Endothelial cell of umbilical vein (primary cell): ENCODE measurements around the gene LAMA5. TPM values are rescaled to one million over a fixed set of nuclear protein-coding genes. Genes with fewer than 3 reads are reported as not detected.

Source experiments
- BruUV-seq: library from RNA; stranded (reverse); fragments of 400-500 nt; replicated peaks from 2 replicates; lab custom pipeline; 2021; lab: Mats Ljungman, UMichigan
- CTCF ChIA-PET: fragments of 300-600, 350-600 bp; sonication (Branson Sonifier 250); formaldehyde crosslinking; loops from one replicate; lab custom pipeline; 2021; ENCODE audit warnings: antibody characterized with exemption, inconsistent platforms; lab: Charles Lee
- POLR2A ChIA-PET: fragments of 300-600, 350-600 bp; sonication (Branson Sonifier 250); formaldehyde crosslinking; loops from one replicate; lab custom pipeline; 2021; ENCODE audit warnings: antibody characterized with exemption, inconsistent platforms; lab: Charles Lee
- DNase-seq: peaks from one replicate; pipeline ENCODE4 v3.0.0-alpha.2; 2011; ENCODE audit warnings: low read depth, low spot score
- FAIRE-seq: peaks from 2 replicates; lab custom pipeline; 2011; peaks lifted over from hg19 to GRCh38; lab: Jason Lieb, UNC
- H2AFZ ChIP-seq: 2 replicates; pipeline ENCODE4 v1.6.0; 2012; ENCODE audit warnings: low read depth, low read length, control low read depth, inconsistent platforms
- H3K27ac ChIP-seq: 2 replicates; pipeline ENCODE4 v1.5.1; 2011; ENCODE audit warnings: low read depth, mild to moderate bottlenecking, control low read depth, low read length, moderate library complexity; ENCODE audit not compliant: insufficient read depth
- H3K27me3 ChIP-seq, 2 experiments: 2 replicates each; pipeline versions ENCODE4 v1.6.0 to v1.6.1; 2011; ENCODE audit warnings: low read length in 2 of 2, mixed read lengths in 1 of 2; ENCODE audit not compliant: control insufficient read depth in 2 of 2, insufficient read depth in 2 of 2
- H3K36me3 ChIP-seq, 2 experiments: 2 replicates in 1 of 2; 3 replicates in 1 of 2; pipeline ENCODE4 v1.5.1; 2011; ENCODE audit warnings: low read length in 2 of 2, mild to moderate bottlenecking in 1 of 2, moderate library complexity in 1 of 2; ENCODE audit not compliant: control insufficient read depth in 2 of 2, insufficient read depth in 2 of 2; ENCODE audit errors: extremely low read depth in 1 of 2
- H3K4me1 ChIP-seq: 3 replicates; pipeline ENCODE4 v1.5.1; 2011; ENCODE audit warnings: mild to moderate bottlenecking, low read length; ENCODE audit not compliant: control insufficient read depth, insufficient read depth; ENCODE audit errors: extremely low read depth
- H3K4me2 ChIP-seq: 2 replicates; pipeline ENCODE4 v1.6.1; 2011; ENCODE audit warnings: low read length, control low read depth, mixed read lengths; ENCODE audit not compliant: insufficient read depth
- H3K4me3 ChIP-seq, 3 experiments: fragments of 200-600 bp in 1 of 3; sonication (generic), shearing (Covaris generic) in 1 of 3; replicated peaks in 1 of 3; 2 replicates each; pipeline ENCODE4 v1.5.1; 2011 to 2016; ENCODE audit warnings: control low read depth in 3 of 3, low read length in 3 of 3, mild to moderate bottlenecking in 2 of 3, inconsistent platforms in 1 of 3, low read depth in 1 of 3, moderate library complexity in 1 of 3; ENCODE audit not compliant: insufficient read depth in 1 of 3
- H3K79me2 ChIP-seq: 2 replicates; pipeline ENCODE4 v1.6.0; 2012; ENCODE audit warnings: low read length, inconsistent platforms; ENCODE audit not compliant: control insufficient read depth, insufficient read depth
- H3K9ac ChIP-seq: replicated peaks from 2 replicates; pipeline ENCODE3; 2011; ENCODE audit warnings: low read length, control low read depth; ENCODE audit not compliant: insufficient read depth; ENCODE audit errors: extremely low read depth
- H3K9me1 ChIP-seq: replicated peaks from 3 replicates; pipeline ENCODE4 v1.6.0; 2011; ENCODE audit warnings: mild to moderate bottlenecking, low read length; ENCODE audit not compliant: control insufficient read depth, insufficient read depth; ENCODE audit errors: extremely low read depth
- H3K9me3 ChIP-seq: replicated peaks from 2 replicates; pipeline ENCODE4 v1.5.1; 2012; ENCODE audit warnings: low read length, inconsistent platforms; ENCODE audit not compliant: control insufficient read depth, insufficient read depth
- H4K20me1 ChIP-seq: replicated peaks from 2 replicates; pipeline ENCODE3; 2011; ENCODE audit warnings: mild to moderate bottlenecking, low read length; ENCODE audit not compliant: control insufficient read depth, insufficient read depth; ENCODE audit errors: extremely low read depth
- CTCF ChIP-seq, 2 donors: IDR thresholded peaks; 1 replicate in 1 of 2; 2 replicates in 1 of 2; pipeline ENCODE4 v1.5.1; 2011; ENCODE audit warnings: low read length in 2 of 2, mild to moderate bottlenecking in 2 of 2, moderate library complexity in 2 of 2, control low read depth in 1 of 2, inconsistent platforms in 1 of 2, low read depth in 1 of 2; ENCODE audit not compliant: insufficient read depth in 1 of 2; ENCODE audit errors: extremely low read depth in 1 of 2
- EZH2 ChIP-seq: IDR thresholded peaks from 2 replicates; pipeline ENCODE4 v1.6.1; 2012; ENCODE audit warnings: borderline replicate concordance, low read depth, mild to moderate bottlenecking, moderate library complexity, low read length, inconsistent platforms; ENCODE audit not compliant: severe bottlenecking
- FOS ChIP-seq: IDR thresholded peaks from 2 replicates; pipeline ENCODE4 v1.6.1; 2011; ENCODE audit warnings: mild to moderate bottlenecking, low read length, moderate library complexity, borderline replicate concordance; ENCODE audit not compliant: insufficient read depth
- GATA2 ChIP-seq: IDR thresholded peaks from 2 replicates; pipeline ENCODE4 v1.7.0; 2011; ENCODE audit warnings: low read depth, mild to moderate bottlenecking, moderate library complexity, mixed read lengths, low read length; ENCODE audit not compliant: insufficient read length, insufficient read depth
- JUN ChIP-seq: IDR thresholded peaks from 2 replicates; pipeline ENCODE4 v1.6.1; 2011; ENCODE audit warnings: borderline replicate concordance, low read depth; ENCODE audit not compliant: insufficient read length, insufficient read depth
- MYC ChIP-seq: IDR thresholded peaks from one replicate; pipeline ENCODE4 v1.6.1; 2011; ENCODE audit warnings: mild to moderate bottlenecking, low read depth, low read length
- POLR2A ChIP-seq: IDR thresholded peaks from 2 replicates; pipeline ENCODE4 v1.6.1; 2012; ENCODE audit warnings: low read depth, mild to moderate bottlenecking, control low read depth, low read length
- POLR2AphosphoS5 ChIP-seq: IDR thresholded peaks from 2 replicates; pipeline ENCODE4 v1.6.1; 2012; ENCODE audit warnings: low read depth, mild to moderate bottlenecking, control low read depth, low read length, moderate library complexity; ENCODE audit not compliant: insufficient read depth
- dilution Hi-C: fragments of 300-500 bp; cut with MboI; formaldehyde crosslinking; loops from one replicate; pipeline ENCODE4 v1.15.0; 2019; ENCODE audit warnings: low sequenced_read_pairs; ENCODE audit not compliant: extremely low pct_ligation_motif_present
- intact Hi-C: fragments of 100-400 bp; cut with micrococcal nuclease; formaldehyde crosslinking; loops from one replicate; pipeline ENCODE4 v1.10.0; 2022
- polyA plus RNA-seq, 4 experiments: library from polyadenylated mRNA; depleted of rRNA in 3 of 4; stranded (reverse) in 3 of 4; unstranded in 1 of 4; fragments of >200 nt; gene quantifications; 2 replicates each; pipeline versions ENCODE4 v1.2.1 to v1.2.3, GENCODE V29; 2011 to 2012; ENCODE audit warnings: missing spikeins in 1 of 4
- total RNA-seq: library from RNA; stranded (reverse); gene quantifications from 2 replicates; pipeline ENCODE4 v1.2.3, GENCODE V29; 2021
- TF ChIP-seq, protein P1 (sequence below): IDR thresholded peaks from 2 replicates; pipeline ENCODE4 v1.6.1; 2011; ENCODE audit not compliant: insufficient read depth, insufficient read length

The LAMA5 gene
- total and polyA plus RNA-seq, 2 donors (not counting 3 experiments of a cell fraction or from before 2014, with no cell fraction given): 24.0 to 145 TPM

DNA sequence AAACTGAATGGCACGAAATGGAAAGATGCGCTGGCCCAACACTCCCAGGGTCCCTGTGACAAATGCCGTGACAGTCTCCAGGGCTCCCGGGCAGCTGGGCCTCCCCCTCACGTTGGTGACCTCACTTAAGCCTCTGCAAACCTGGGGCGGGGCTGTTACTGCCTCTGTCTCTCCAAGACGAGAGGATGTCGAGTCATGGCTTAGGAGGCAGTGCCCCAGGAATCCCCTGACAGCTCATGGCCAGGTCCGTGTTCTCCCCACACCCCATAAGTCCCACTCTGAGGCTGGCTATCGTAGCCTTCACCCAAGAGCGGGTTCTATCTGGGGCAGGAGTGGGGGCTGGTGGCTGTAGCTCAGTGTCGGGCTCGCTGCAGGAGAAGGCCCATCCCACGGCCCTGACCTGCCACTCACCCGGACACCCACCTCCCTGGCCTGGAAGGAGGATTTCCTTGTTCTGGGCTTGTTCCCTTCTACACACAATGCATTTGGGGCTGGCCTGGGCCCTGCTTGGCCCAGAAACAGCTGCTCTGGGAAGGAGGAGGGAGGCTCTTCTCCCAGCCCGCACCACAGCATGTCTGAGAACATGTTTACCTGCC is 14.2 kb upstream of the LAMA5 start:
- no peaks in the 10 kb centered on the region for H4K20me1 ChIP-seq
- ChIA-PET POLR2A (no interaction called here), CTCF (interaction anchor here (1.1 to 9.9 kb wide), 3 partner anchors 15 to 411 kb away, joined by 3 to 179 read pairs (median 4); partner anchors contain the start of gene LAMA5)
- H3K79me2 ChIP-seq: peaks cover 13% of the 10 kb centered on the region
- peak; percentile 66 for DNase-seq
- dilution Hi-C loops (no loop called here), intact Hi-C loops (loop anchor here (5.0 to 10.0 kb wide), 3 partner anchors 39 to 424 kb away; partner anchors contain the start of genes MTG2 and OGFR)
- peak overlapping the region; percentile 69 for H3K27ac ChIP-seq
- H3K36me3 ChIP-seq: no peaks in the 10 kb centered on the region
- no peak overlapping the region for H3K4me3 ChIP-seq
- no peaks in the 10 kb centered on the region for H3K9me3 ChIP-seq
- TF ChIP-seq FOS (no peak), POLR2AphosphoS5 (peak; percentile 31)
- no peaks in the 10 kb centered on the region for H3K9me1 ChIP-seq
- FAIRE-seq: peak; percentile 82
- BruUV-seq: no TSS peak
- no peak overlapping the region for H3K4me2 ChIP-seq
- no peak overlapping the region for H2AFZ ChIP-seq
- H3K4me1 ChIP-seq: peaks cover 15% of the 10 kb centered on the region
- H3K9ac ChIP-seq: peak overlapping the region; percentile 29
- no peaks in the 10 kb centered on the region for H3K27me3 ChIP-seq

DNA sequence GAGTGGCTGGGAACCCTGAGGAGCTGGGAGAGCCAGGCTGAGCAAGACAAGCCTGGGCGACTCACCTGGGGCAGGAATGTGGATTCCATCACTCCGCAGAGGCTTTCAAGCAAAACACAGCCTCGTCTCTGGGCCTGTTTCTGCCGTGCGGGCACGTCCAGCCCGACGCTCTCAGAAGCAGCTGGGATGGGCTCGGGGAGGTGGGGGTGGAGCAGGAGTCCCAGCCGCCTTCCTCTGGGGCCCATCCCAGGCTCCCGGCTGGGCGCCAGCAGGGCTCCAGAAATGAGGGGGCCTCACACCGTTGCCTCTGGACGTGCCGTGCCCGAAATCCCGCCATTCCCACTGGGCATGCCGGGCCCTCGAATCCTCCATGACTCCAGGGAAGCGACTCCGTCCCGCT is 11.1 kb upstream of the LAMA5 start:
- H2AFZ ChIP-seq: no peak overlapping the region
- no peaks in the 10 kb centered on the region for H3K9me1 ChIP-seq
- H3K4me1 ChIP-seq: peaks cover 15% of the 10 kb centered on the region
- H3K4me3 ChIP-seq: no peak overlapping the region
- no TSS peak for BruUV-seq
- ChIA-PET CTCF (interaction anchor here (9.9 kb wide), 1 partner anchor 12 kb away, joined by 179 read pairs; the partner anchor contains the start of gene LAMA5), POLR2A (no interaction called here)
- H3K79me2 ChIP-seq: no peaks in the 10 kb centered on the region
- DNase-seq: no peak
- no peak overlapping the region for H3K9ac ChIP-seq
- no peaks in the 10 kb centered on the region for H3K36me3 ChIP-seq
- H3K9me3 ChIP-seq: no peaks in the 10 kb centered on the region
- no peak overlapping the region for H3K4me2 ChIP-seq
- dilution Hi-C loops: no loop called here
- H3K27me3 ChIP-seq: no peaks in the 10 kb centered on the region
- no peak for FAIRE-seq
- TF ChIP-seq POLR2AphosphoS5: no peak
- no peak for TF ChIP-seq GATA2
- TF ChIP-seq MYC: no peak
- TF ChIP-seq FOS: no peak
- no peak for TF ChIP-seq CTCF (IDR thresholded peaks at IDR 0.05; ENCODE audit: extremely low read depth in 1 of 2, insufficient read depth in 1 of 2, low read depth in 1 of 2, low read length in 2 of 2)
- TF ChIP-seq POLR2A: no peak
- TF ChIP-seq EZH2: no peak
- no peak for TF ChIP-seq JUN
- TF ChIP-seq, protein P1, sequence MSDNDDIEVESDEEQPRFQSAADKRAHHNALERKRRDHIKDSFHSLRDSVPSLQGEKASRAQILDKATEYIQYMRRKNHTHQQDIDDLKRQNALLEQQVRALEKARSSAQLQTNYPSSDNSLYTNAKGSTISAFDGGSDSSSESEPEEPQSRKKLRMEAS: no peak
- H3K27ac ChIP-seq: no peak overlapping the region
- intact Hi-C loops: no loop called here
- no peaks in the 10 kb centered on the region for H4K20me1 ChIP-seq
